ENCODE measurements around the gene RPTOR. TPM values are rescaled to one million over a fixed set of nuclear protein-coding genes. Genes with fewer than 3 reads are reported as not detected.
"Not testable (repeated sequence)": the region's sequence is repeated elsewhere in the genome, so short reads cannot be mapped to it uniquely, and the experiment has no call there.

Gene RPTOR
- total RNA-seq, 2 experiments from 2014 or later = 43.6 to 47.2 TPM

GRCh38 chr17:80561541-80562114 is 17.0 kb downstream of the RPTOR start:
- Mint-ChIP-seq H3K9me3 (no peaks in the 10 kb centered on the region), H3K4me3 (no peak overlapping the region), H3K27ac (no peak overlapping the region), H3K4me1 (peaks cover 10% of the 10 kb centered on the region), H3K27me3 (no peaks in the 10 kb centered on the region), H3K36me3 (peaks cover 4% of the 10 kb centered on the region)
- no peak for DNase-seq

GRCh38 chr17:80564545-80564944 is 19.9 kb downstream of the RPTOR start:
- Mint-ChIP-seq H3K4me3 (no peak overlapping the region), H3K4me1 (peaks cover 10% of the 10 kb centered on the region), H3K27me3 (no peaks in the 10 kb centered on the region), H3K36me3 (peaks cover 4% of the 10 kb centered on the region), H3K9me3 (no peaks in the 10 kb centered on the region), H3K27ac (no peak overlapping the region)
- no peak for DNase-seq

- no peak for DNase-seq
- H3K27me3 Mint-ChIP-seq = no peaks in the 10 kb centered on the region
- peaks cover 15% of the 10 kb centered on the region for H3K4me1 Mint-ChIP-seq
- no peak overlapping the region for H3K4me3 Mint-ChIP-seq
- peaks cover 9% of the 10 kb centered on the region for H3K36me3 Mint-ChIP-seq
- H3K27ac Mint-ChIP-seq = no peak overlapping the region
- H3K9me3 Mint-ChIP-seq = no peaks in the 10 kb centered on the region
These were observed 20.9 kb downstream of the RPTOR start for GRCh38 chr17:80565343-80566053.

GRCh38 chr17:80566054-80566400 is 21.4 kb downstream of the RPTOR start:
- Mint-ChIP-seq H3K27ac (no peak overlapping the region), H3K4me1 (peaks cover 16% of the 10 kb centered on the region), H3K27me3 (no peaks in the 10 kb centered on the region), H3K36me3 (peaks cover 14% of the 10 kb centered on the region), H3K9me3 (no peaks in the 10 kb centered on the region), H3K4me3 (no peak overlapping the region)
- no peak for DNase-seq

GRCh38 chr17:80568246-80568645 is 23.6 kb downstream of the RPTOR start:
- H3K4me1 Mint-ChIP-seq = peaks cover 14% of the 10 kb centered on the region
- DNase-seq = no peak
- H3K27ac Mint-ChIP-seq = no peak overlapping the region
- no peak overlapping the region for H3K4me3 Mint-ChIP-seq
- H3K9me3 Mint-ChIP-seq = no peaks in the 10 kb centered on the region
- peaks cover 23% of the 10 kb centered on the region for H3K36me3 Mint-ChIP-seq
- no peaks in the 10 kb centered on the region for H3K27me3 Mint-ChIP-seq

- Mint-ChIP-seq H3K4me3 (no peak overlapping the region), H3K4me1 (peaks cover 7% of the 10 kb centered on the region), H3K27ac (no peak overlapping the region), H3K9me3 (no peaks in the 10 kb centered on the region), H3K27me3 (no peaks in the 10 kb centered on the region), H3K36me3 (peaks cover 23% of the 10 kb centered on the region)
- DNase-seq = no peak
These were observed 25.3 kb downstream of the RPTOR start for GRCh38 chr17:80569924-80570323.

GRCh38 chr17:80573701-80574100 is 29.1 kb downstream of the RPTOR start:
- DNase-seq = no peak
- Mint-ChIP-seq H3K4me1 (peaks cover 19% of the 10 kb centered on the region), H3K27me3 (no peaks in the 10 kb centered on the region), H3K4me3 (no peak overlapping the region), H3K36me3 (peaks cover 23% of the 10 kb centered on the region), H3K27ac (no peak overlapping the region), H3K9me3 (no peaks in the 10 kb centered on the region)

GRCh38 chr17:80574496-80574895 is 29.9 kb downstream of the RPTOR start:
- no peak for DNase-seq
- H3K4me1 Mint-ChIP-seq = peaks cover 19% of the 10 kb centered on the region
- H3K36me3 Mint-ChIP-seq = peaks cover 23% of the 10 kb centered on the region
- no peaks in the 10 kb centered on the region for H3K9me3 Mint-ChIP-seq
- H3K4me3 Mint-ChIP-seq = no peak overlapping the region
- no peak overlapping the region for H3K27ac Mint-ChIP-seq
- H3K27me3 Mint-ChIP-seq = no peaks in the 10 kb centered on the region

- DNase-seq = peak; percentile 90
- Mint-ChIP-seq H3K27me3 (no peaks in the 10 kb centered on the region), H3K36me3 (peaks cover 19% of the 10 kb centered on the region), H3K9me3 (no peaks in the 10 kb centered on the region), H3K27ac (no peak overlapping the region), H3K4me3 (no peak overlapping the region), H3K4me1 (peaks cover 16% of the 10 kb centered on the region)
These were observed 30.6 kb downstream of the RPTOR start for GRCh38 chr17:80575057-80575875.

GRCh38 chr17:80577876-80578570 is 33.4 kb downstream of the RPTOR start:
- Mint-ChIP-seq H3K27ac (no peak overlapping the region), H3K36me3 (peaks cover 4% of the 10 kb centered on the region), H3K9me3 (no peaks in the 10 kb centered on the region), H3K27me3 (no peaks in the 10 kb centered on the region), H3K4me1 (peaks cover 17% of the 10 kb centered on the region), H3K4me3 (no peak overlapping the region)
- DNase-seq = no peak

- H3K4me1 Mint-ChIP-seq = peaks cover 22% of the 10 kb centered on the region
- H3K4me3 Mint-ChIP-seq, H3K36me3 Mint-ChIP-seq, H3K27ac Mint-ChIP-seq, H3K27me3 Mint-ChIP-seq, DNase-seq, H3K9me3 Mint-ChIP-seq: not testable (repeated sequence)
These were observed 34.2 kb downstream of the RPTOR start for GRCh38 chr17:80578668-80579388.

GRCh38 chr17:80582165-80582564 is 37.5 kb downstream of the RPTOR start:
- Mint-ChIP-seq H3K9me3 (no peaks in the 10 kb centered on the region), H3K36me3 (peaks cover 7% of the 10 kb centered on the region), H3K4me1 (peaks cover 28% of the 10 kb centered on the region), H3K27me3 (no peaks in the 10 kb centered on the region), H3K4me3 (no peak overlapping the region), H3K27ac (no peak overlapping the region)
- no peak for DNase-seq

GRCh38 chr17:80584176-80584905 is 39.7 kb downstream of the RPTOR start:
- DNase-seq = no peak
- Mint-ChIP-seq H3K4me3 (no peak overlapping the region), H3K4me1 (peaks cover 39% of the 10 kb centered on the region), H3K9me3 (no peaks in the 10 kb centered on the region), H3K27me3 (no peaks in the 10 kb centered on the region), H3K27ac (no peak overlapping the region), H3K36me3 (peaks cover 7% of the 10 kb centered on the region)

Data from activated naive CD8-positive, alpha-beta T cell treated with anti-CD3 and anti-CD28 coated beads for 36 hours (primary cell).